HepG2 (cell line): Measurements from ENCODE around the gene MRPL51. TPM values are rescaled to one million over a fixed set of nuclear protein-coding genes. Genes with fewer than 3 reads are reported as not detected.

Source experiments
- ARNTL ChIP-seq: sonication (generic); formaldehyde crosslinking; IDR thresholded peaks from 2 replicates; pipeline ENCODE4 v1.4.0; 2020; ENCODE audit warnings: mild to moderate bottlenecking, missing genetic modification reagents
- ATF6 ChIP-seq: sonication (generic); formaldehyde crosslinking; conservative IDR thresholded peaks from 2 replicates; pipeline ENCODE4 v1.4.0; 2020; ENCODE audit warnings: missing genetic modification reagents
- ETV5 ChIP-seq: IDR thresholded peaks from 2 replicates; pipeline ENCODE4 v1.6.1; 2018; ENCODE audit warnings: missing biosample characterization, missing genetic modification reagents, inconsistent platforms, borderline replicate concordance
- ISX ChIP-seq: sonication (generic); formaldehyde crosslinking; conservative IDR thresholded peaks from 2 replicates; pipeline ENCODE4 v1.5.0; 2020; ENCODE audit warnings: missing genetic modification reagents
- JUN ChIP-seq: sonication (generic); formaldehyde crosslinking; IDR thresholded peaks from 2 replicates; pipeline ENCODE4 v1.4.0; 2020; ENCODE audit warnings: mild to moderate bottlenecking, missing genetic modification reagents
- MLX ChIP-seq: IDR thresholded peaks from 2 replicates; pipeline ENCODE4 v1.6.1; 2016
- PCBP2 ChIP-seq: fragments of 200-400 bp; formaldehyde crosslinking; optimal IDR thresholded peaks from 2 replicates; pipeline ENCODE3; 2018; ENCODE audit warnings: low read length, low read depth; ENCODE audit not compliant: poor library complexity, severe bottlenecking
- POLR2A ChIP-seq, 2 experiments: IDR thresholded peaks; 2 replicates each; pipeline ENCODE4 v1.6.1; 2011; ENCODE audit warnings: low read depth in 2 of 2, low read length in 2 of 2, mild to moderate bottlenecking in 1 of 2, moderate library complexity in 1 of 2; ENCODE audit not compliant: insufficient read depth in 1 of 2
- PRDM15 ChIP-seq: sonication (generic); formaldehyde crosslinking; IDR thresholded peaks from 2 replicates; pipeline ENCODE4 v1.4.0; 2020; ENCODE audit warnings: missing genetic modification reagents
- UBTF ChIP-seq: sonication (generic); formaldehyde crosslinking; IDR thresholded peaks from 2 replicates; pipeline ENCODE4 v1.4.0; 2020; ENCODE audit warnings: mild to moderate bottlenecking, missing genetic modification reagents
- XBP1 ChIP-seq: sonication (generic); formaldehyde crosslinking; IDR thresholded peaks from 2 replicates; pipeline ENCODE4 v1.5.0; 2020; ENCODE audit warnings: missing genetic modification reagents
- ZC3H4 ChIP-seq: sonication (generic); formaldehyde crosslinking; IDR thresholded peaks from 2 replicates; pipeline ENCODE4 v1.4.0; 2020; ENCODE audit warnings: missing genetic modification reagents, borderline replicate concordance
- ZNF629 ChIP-seq: sonication (generic); formaldehyde crosslinking; conservative IDR thresholded peaks from 2 replicates; pipeline ENCODE4 v1.5.0; 2020; ENCODE audit warnings: missing genetic modification reagents
- ZNF724P ChIP-seq: sonication (generic); formaldehyde crosslinking; IDR thresholded peaks from 2 replicates; pipeline ENCODE4 v1.8.0; 2022; ENCODE audit warnings: missing genetic modification reagents, borderline replicate concordance
- ZNF740 ChIP-seq: sonication (generic); formaldehyde crosslinking; IDR thresholded peaks from 2 replicates; pipeline ENCODE4 v1.4.0; 2020; ENCODE audit warnings: missing genetic modification reagents
- ZSCAN5A ChIP-seq: sonication (generic); formaldehyde crosslinking; IDR thresholded peaks from 2 replicates; pipeline ENCODE4 v1.8.0; 2022; ENCODE audit warnings: mild to moderate bottlenecking, missing genetic modification reagents, borderline replicate concordance
- polyA plus RNA-seq, 8 experiments: library from polyadenylated mRNA; depleted of rRNA in 3 of 8; stranded (reverse) in 7 of 8; unstranded in 1 of 8; fragments of >200 nt; fragmentation: Illumina TruSeq in 4 of 8; extraction: Trizol in 4 of 8; gene quantifications; 2 replicates each; pipeline versions ENCODE4 v1.2.1 to v1.2.3, GENCODE V29; 2011 to 2016; ENCODE audit warnings: low read depth in 4 of 8, missing spikeins in 1 of 8, mixed read lengths in 1 of 8; ENCODE audit not compliant: insufficient read depth in 1 of 8
- total RNA-seq, 5 experiments: library from RNA; depleted of rRNA; stranded (reverse); fragments of >200 nt; fragmentation: Illumina TruSeq; extraction: Trizol; gene quantifications; 2 replicates each; pipeline ENCODE4 v1.2.3, GENCODE V29; 2016; ENCODE audit warnings: low read depth in 1 of 5

MRPL51 gene
- total and polyA plus RNA-seq, 2 of the 13 experiments (the other 11 are each of a cell fraction or from before 2014, with no cell fraction given) = 64.8 to 278 TPM

GRCh38 chr12:6451348-6452244 is 41.5 kb downstream of the MRPL51 start, which contains the start of gene TAPBPL (continued):
- TF ChIP-seq PRDM15 (CRISPR knock-in tag) = peak; percentile 85
- 0 out of 2 replicates have a peak, but pooled peaks have one; percentile 30 for TF ChIP-seq XBP1 (CRISPR knock-in tag)
- peak; percentile 65; the same call in 1 of the 2 replicates for TF ChIP-seq ISX (CRISPR knock-in tag)
- TF ChIP-seq ZNF629 (CRISPR knock-in tag) = no peak
- TF ChIP-seq ZNF740 (CRISPR knock-in tag) = no peak
- TF ChIP-seq ARNTL (CRISPR knock-in tag) = peak; percentile 93
- peak; percentile 68 to 79 for TF ChIP-seq POLR2A (IDR thresholded peaks at IDR 0.05; ENCODE audit: insufficient read depth in 1 of 2, low read depth in 2 of 2, low read length in 2 of 2)
- TF ChIP-seq ZC3H4 (CRISPR knock-in tag) = 0 out of 2 replicates have a peak, but pooled peaks have one; percentile 27
- no peak for TF ChIP-seq PCBP2
- TF ChIP-seq UBTF (CRISPR knock-in tag) = 0 out of 2 replicates have a peak, but pooled peaks have one; percentile 50
- no peak for TF ChIP-seq JUN (CRISPR knock-in tag)
- no peak for TF ChIP-seq ZNF724P (CRISPR knock-in tag)
- TF ChIP-seq ETV5 (CRISPR knock-in tag) = 0 out of 2 replicates have a peak, but pooled peaks have one; percentile 11
- no peak for TF ChIP-seq ZSCAN5A (CRISPR knock-in tag)
- no peak for TF ChIP-seq ATF6
- TF ChIP-seq MLX = peak; percentile 80; the same call in 1 of the 2 replicates
